ENCODE results near the gene CAPN10. TPM values are rescaled to one million over a fixed set of nuclear protein-coding genes. Genes with fewer than 3 reads are reported as not detected.

Gene CAPN10
- total and polyA plus RNA-seq, 12 donors = 4.7 to 158 (median 25.1) TPM

DNA sequence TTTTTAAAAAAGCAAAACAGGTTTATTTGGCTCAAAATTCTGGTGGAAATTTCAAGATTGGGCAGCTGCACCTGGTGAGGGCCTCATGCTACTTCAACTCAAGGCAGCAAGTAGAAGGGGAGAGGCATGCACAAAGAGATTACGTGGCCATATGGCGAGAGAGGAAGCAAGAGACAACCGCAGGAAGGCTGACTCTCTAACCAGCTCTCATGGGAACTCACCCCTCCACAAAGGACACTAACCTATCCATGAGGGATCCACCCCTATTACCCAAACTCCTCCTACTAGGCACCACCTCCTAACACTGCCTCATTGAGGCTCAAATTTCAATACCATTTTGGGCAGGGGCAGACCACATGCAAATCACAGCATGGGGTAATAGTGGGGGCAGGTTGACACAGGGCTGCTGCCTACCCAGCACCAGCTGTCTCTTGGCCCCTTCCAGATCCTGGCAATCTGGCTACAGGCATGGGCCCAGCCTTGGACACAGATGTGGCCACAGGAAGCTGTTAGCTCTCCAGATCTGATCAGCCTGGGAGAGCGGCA lies 2.0 kb upstream of the CAPN10 start:
- Histone ChIP-seq H3K9me3 (replicated peaks in 1 of 3) (no peaks in the 10 kb centered on the region), H3K4me3 (no peak overlapping the region), H3K4me1 (replicated peaks in 1 of 2) (peaks cover 37 to 43% of the 10 kb centered on the region in 2 donors), H3K27ac (no peak overlapping the region), H3K27me3 (no peaks in the 10 kb centered on the region), H3K36me3 (replicated peaks in 1 of 2) (no peaks in the 10 kb centered on the region)
- TF ChIP-seq CTCF (IDR thresholded peaks at IDR 0.05) (no peak), POLR2A (IDR thresholded peaks at IDR 0.05) (no peak)
- DNase-seq = no peak
- WGBS, 4 donors = 64 to 82% (median 79%) methylated on average over 3 to 4 of the region's 4 CpGs
- intact Hi-C loops (cut with DNase I) = no loop called here

GRCh38 chr2:240585101-240585500 lies 1.4 kb upstream of the CAPN10 start:
- WGBS, 4 donors = 77 to 100% (median 79%) methylated on average over 1 to 6 of the region's 6 CpGs
- DNase-seq = no peak
- peak overlapping the region in 1 of 4 donors; percentile 89 for H3K4me3 ChIP-seq
- no peaks in the 10 kb centered on the region for H3K27me3 ChIP-seq
- intact Hi-C loops (cut with DNase I) = no loop called here
- H3K9me3 ChIP-seq (replicated peaks in 1 of 3) = no peaks in the 10 kb centered on the region
- no peaks in the 10 kb centered on the region for H3K36me3 ChIP-seq (replicated peaks in 1 of 2)
- TF ChIP-seq POLR2A (IDR thresholded peaks at IDR 0.05) (no peak), CTCF (IDR thresholded peaks at IDR 0.05) (no peak)
- H3K4me1 ChIP-seq (replicated peaks in 1 of 2) = peaks cover 33 to 40% of the 10 kb centered on the region in 2 donors
- peak overlapping the region in 1 of 5 donors; percentile 97 for H3K27ac ChIP-seq

DNA sequence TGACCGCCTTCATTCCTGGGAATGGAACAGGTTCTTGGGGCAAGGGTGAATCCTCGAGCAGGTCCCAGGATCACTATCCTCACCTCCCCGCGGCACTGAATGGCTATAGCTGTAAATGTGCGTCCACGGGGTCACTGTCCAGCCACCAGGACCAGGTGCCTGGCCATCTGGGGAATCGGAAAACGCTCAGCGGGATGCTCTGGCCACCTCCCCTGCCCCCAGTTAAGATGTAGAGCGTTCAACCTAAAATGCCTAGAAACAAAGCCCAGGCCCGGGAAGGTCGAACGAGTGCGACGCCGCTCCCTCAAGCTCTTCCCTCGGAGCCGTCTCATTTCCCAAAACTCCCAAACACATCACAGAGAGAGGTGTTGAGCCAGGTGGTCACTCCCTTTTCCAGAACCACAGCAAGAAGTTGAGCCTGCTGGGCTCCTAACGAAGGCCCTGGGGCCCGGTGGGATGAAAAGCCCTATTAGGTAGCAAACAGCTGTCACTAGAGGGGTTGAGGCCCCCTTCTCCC lies 795 bp upstream of the CAPN10 start:
- intact Hi-C loops (cut with DNase I) = no loop called here
- Histone ChIP-seq H3K27ac (peak overlapping the region; percentile 67 to 98 (median 96)), H3K4me3 (peak overlapping the region; percentile 57 to 89 (median 74)), H3K27me3 (no peaks in the 10 kb centered on the region), H3K36me3 (replicated peaks in 1 of 2) (peaks cover 0 to 1% of the 10 kb centered on the region in 2 donors), H3K4me1 (replicated peaks in 1 of 2) (peaks cover 27 to 38% of the 10 kb centered on the region in 2 donors), H3K9me3 (replicated peaks in 1 of 3) (no peaks in the 10 kb centered on the region)
- WGBS, 4 donors = 3 to 6% (median 4%) methylated on average over 17 to 20 of the region's 20 CpGs; no CpG with 5 or more reads in 1 of the 4 donors
- TF ChIP-seq POLR2A (IDR thresholded peaks at IDR 0.05) (no peak), CTCF (IDR thresholded peaks at IDR 0.05) (no peak)
- DNase-seq = no peak

DNA sequence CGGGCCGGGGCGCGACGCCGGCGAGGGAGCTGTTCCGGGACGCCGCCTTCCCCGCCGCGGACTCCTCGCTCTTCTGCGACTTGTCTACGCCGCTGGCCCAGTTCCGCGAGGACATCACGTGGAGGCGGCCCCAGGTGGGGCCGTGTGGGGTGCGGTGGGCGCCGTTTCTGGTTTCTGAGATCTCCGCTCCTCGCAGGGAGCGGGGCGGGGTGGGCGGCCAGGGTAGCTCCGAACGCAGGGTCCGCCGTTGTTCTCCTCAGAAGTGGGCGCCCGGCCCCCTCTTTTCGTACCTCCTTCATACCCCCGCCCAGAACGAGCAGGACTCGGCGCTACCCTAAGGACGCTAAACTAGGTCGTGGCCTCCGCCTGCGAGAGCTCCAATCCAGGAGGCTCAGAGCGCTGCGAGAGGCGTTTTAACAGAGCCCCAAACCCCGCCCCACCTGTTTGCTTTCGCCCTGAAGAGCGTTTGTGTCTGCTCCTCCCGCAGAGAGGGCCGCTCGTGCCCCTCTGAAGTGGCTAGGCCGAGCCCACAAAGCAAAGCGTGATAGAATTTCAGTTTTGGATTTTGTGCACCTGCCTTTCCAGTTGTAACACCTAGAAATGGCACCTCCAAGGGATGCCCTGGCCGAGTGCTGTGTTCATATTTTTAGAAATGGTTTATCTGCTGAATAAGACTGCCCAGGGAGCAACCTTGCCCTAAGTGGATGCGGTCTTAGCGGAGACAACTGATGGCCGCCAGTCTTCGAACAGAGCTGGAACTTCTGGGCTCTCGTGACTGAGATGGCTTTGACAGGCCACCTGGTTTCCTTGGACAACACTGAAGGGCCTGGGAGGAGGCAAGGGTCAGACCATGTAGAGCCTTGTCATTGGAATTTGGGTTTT lies 626 bp downstream of the CAPN10 start:
- DNase-seq = peak in 5 of 7 donors; percentile 52 to 74 (median 64)
- Histone ChIP-seq H3K27me3 (no peaks in the 10 kb centered on the region), H3K9me3 (replicated peaks in 1 of 3) (no peaks in the 10 kb centered on the region), H3K27ac (peak overlapping the region; percentile 45 to 98 (median 78)), H3K36me3 (replicated peaks in 1 of 2) (peaks cover 0 to 16% of the 10 kb centered on the region in 2 donors), H3K4me3 (peak overlapping the region; percentile 68 to 89 (median 84)), H3K4me1 (replicated peaks in 1 of 2) (peaks cover 27 to 38% of the 10 kb centered on the region in 2 donors)
- WGBS, 4 donors = 1 to 9% (median 3%) methylated on average over 9 to 62 of the region's 62 CpGs
- TF ChIP-seq CTCF (IDR thresholded peaks at IDR 0.05) (no peak), POLR2A (IDR thresholded peaks at IDR 0.05) (no peak)
- intact Hi-C loops (cut with DNase I) = no loop called here
